ENCODE data around the gene SLC6A18.
"Not testable (repeated sequence)": the region's sequence is repeated elsewhere in the genome, so short reads cannot be mapped to it uniquely, and the experiment has no call there.

SLC6A18 gene

DNA sequence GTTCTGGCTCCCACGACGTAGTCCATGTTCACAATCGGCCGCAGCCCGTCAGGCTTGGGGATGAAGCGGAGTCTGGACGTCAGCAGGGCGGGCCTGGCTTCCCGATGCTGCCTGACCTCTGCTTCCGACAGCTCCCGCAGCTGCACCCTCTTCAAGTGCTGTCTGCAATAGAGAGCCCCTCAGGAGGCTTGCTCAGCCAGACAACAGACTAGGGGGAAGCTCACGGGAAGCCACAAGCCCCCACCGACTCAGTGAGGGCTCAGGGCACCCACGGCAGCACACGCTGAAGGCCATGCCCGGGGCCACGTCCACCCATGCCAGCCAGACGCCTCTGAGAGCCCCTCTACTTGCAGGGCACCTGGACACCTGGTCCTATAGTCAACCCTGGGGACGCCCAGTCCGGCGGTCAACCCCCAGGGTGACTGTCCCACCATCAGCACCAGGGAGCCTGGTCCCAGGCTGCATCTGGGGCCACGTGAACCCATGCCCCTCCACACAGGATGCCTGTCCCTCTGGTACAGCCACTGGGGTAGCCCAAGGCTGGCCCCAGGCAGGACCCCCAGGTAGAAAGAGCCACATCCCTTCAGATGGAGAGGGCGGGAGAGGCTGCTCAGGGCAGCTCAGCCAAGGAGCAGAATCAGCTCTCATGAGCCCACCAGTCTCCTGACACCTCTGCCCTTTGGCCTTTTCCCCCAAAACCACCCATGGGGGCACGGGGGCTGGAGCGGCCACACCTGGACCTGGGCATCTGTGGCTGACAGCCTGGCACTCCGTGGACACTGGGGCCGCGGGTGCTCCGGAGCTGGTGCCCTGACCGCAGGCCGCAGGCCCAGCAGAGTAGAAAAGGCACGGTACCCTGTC lies 55.2 kb downstream of the SLC6A18 start:
- no peak for DNase-seq

DNA sequence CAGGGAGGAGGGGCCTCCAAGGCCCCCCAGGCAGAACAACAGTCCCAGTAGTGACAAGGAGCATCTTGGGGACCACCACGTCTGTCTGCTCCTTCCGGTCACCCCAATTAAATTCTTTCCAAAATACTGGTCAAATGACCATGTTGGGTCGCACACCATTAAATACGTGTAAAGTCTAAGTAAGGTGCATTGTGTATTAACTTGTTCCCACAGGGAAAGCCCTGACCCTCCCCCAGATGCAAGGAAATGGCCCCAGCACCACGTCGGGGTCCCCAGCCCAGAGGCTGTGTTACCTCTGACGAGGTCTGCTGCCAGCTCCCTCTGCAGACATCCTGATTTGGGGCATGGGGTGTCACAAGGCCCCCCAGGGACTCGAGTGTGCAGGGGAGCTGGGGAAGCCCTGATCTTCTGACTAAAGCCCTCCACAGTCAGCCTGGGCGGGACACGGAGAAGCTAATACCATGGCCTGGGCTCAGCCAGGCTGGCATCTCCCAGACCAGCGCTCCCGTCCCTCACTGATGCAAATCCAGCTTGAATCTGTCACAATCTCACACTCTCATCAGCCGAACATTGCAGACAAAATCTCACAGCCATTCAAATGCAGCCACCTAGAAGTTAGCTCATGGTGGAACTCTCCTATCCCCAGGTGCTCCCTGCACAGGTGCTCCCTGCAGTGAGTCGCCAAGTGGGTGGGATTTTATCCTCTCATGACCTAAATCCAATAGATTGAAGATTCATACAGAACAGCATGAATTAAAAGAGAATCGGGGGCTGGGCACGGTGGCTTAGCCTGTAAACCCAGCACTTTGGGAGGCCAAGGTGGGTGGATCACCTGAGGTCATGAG lies 56.1 kb downstream of the SLC6A18 start:
- no peak for DNase-seq

DNA sequence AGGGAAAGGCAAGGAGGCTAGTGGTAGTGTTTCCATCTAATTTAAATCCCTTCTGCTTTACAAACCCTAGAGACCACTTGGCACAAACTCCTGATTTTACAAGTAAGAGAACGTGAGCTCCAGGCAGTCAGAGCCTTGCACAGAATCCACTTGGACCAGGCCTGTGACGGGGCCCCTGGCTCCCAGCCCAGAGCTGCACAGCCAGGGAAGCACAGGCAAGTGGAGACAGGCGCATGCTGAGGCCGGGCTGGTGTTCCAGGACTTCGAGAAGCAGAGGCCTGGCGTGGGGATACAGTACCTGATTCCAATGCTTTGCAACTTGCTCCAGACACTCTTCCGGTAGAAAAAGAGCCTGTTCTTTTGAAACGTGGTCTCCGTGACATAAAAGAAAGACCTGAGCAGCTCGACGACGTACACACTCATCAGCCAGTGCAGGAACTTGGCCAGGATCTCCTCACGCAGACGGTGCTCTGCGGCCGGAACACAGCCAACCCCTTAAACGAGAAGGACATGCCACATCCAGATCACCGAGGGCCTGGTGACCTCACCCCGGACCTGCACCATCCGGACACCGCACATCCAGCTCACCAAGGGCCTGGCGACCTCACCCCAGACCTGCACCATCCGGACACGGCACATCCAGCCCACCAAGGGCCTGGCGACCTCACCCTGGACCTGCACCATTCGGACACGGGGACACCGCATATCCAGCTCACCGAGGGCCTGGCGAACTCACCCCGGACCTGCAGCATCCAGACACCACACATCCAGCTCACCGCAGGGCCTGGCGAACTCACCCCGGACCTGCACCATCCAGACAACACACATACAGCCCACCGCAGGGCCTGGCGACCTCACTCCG lies 57.2 kb downstream of the SLC6A18 start:
- DNase-seq, result no peak

DNA sequence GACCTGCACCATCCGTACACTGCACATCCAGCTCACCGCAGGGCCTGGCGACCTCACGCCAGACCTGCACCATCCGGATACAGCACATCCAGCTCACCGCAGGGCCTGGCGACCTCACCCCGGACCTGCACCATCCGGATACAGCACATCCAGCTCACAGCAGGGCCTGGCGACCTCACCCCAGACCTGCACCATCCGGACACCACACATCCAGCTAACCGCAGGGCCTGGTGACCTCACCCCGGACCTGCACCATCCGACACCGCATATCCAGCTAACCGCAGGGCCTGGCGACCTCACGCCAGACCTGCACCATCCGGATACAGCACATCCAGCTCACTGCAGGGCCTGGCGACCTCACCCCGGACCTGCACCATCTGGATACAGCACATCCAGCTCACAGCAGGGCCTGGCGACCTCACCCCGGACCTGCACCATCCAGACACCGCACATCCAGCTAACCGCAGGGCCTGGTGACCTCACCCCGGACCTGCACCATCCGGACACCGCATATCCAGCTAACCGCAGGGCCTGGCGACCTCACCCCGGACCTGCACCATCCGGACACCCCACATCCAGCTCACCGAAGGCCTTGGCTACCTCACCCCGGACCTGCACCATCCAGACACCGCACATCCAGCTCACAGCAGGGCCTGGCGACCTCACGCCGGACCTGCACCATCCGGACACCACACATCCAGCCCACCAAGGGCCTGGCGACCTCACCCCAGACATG lies 58.0 kb downstream of the SLC6A18 start:
- DNase-seq, result not testable (repeated sequence)

GRCh38 chr5:1283729-1284041 lies 58.5 kb downstream of the SLC6A18 start:
- DNase-seq, result not testable (repeated sequence)

DNA sequence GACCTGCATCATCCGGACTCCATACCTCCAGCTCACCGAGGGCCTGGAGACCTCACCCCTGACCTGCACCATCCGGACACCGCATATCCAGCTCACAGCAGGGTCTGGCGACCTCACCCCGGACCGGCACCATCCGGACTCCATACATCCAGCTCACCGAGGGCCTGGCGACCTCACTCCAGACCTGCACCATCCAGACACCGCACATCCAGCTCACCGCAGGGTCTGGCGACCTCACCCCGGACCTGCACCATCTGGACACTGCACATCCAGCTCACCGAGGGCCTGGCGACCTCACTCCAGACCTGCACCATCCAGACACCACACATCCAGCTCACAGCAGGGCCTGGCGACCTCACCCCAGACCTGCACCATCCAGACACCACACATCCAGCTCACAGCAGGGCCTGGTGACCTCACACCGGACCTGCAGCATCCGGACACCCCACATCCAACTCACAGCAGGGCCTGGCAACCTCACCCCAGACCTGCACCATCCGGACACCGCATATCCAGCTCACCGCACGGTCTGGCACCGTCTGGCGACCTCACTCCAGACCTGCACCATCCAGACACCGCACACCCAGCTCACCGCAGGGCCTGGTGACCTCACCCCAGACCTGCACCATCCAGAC lies 59.3 kb downstream of the SLC6A18 start:
- DNase-seq, result not testable (repeated sequence)

DNA sequence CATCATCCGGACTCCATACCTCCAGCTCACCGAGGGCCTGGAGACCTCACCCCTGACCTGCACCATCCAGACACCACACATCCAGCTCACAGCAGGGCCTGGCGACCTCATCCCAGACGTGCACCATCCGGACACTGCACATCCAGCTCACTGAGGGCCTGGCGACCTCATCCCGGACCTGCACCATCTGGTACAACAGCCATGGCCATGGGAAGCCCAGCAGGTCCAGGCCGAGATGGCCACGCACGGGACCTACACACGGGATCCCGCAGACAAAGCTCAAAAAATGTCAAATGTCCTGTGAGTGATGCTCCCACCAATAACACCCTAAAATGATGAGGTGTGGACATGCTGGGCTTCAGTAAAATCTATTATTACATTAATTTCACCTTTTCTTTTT lies 60.0 kb downstream of the SLC6A18 start:
- DNase-seq, result no peak

GRCh38 chr5:1285883-1286291 lies 60.7 kb downstream of the SLC6A18 start:
- DNase-seq, result no peak

- DNase-seq, result no peak
Measured at GRCh38 chr5:1288439-1289335, 63.5 kb downstream of the SLC6A18 start.

DNA sequence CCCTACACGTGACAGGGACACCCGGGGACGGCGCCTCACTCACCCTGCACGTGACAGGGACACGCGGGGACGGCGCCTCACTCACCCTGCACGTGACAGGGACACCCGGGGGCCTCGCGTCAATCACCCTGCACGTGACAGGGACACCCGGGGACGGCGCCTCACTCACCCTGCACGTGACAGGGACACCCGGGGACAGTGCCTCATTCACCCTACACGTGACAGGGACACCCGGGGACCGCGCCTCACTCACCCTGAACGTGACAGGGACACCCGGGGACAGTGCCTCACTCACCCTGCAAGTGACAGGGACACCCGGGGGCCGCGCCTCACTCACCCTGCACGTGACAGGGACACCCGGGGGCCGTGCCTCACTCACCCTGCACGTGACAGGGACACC lies 64.4 kb downstream of the SLC6A18 start:
- DNase-seq, result not testable (repeated sequence)

- not testable (repeated sequence) for DNase-seq
Measured at GRCh38 chr5:1290956-1291355, 65.8 kb downstream of the SLC6A18 start.

- no peak for DNase-seq
Measured at GRCh38 chr5:1291611-1292080, 66.5 kb downstream of the SLC6A18 start.

- DNase-seq, result no peak
Measured at GRCh38 chr5:1292139-1292538, 67.0 kb downstream of the SLC6A18 start.

GRCh38 chr5:1292846-1293415 lies 67.8 kb downstream of the SLC6A18 start:
- no peak for DNase-seq

DNA sequence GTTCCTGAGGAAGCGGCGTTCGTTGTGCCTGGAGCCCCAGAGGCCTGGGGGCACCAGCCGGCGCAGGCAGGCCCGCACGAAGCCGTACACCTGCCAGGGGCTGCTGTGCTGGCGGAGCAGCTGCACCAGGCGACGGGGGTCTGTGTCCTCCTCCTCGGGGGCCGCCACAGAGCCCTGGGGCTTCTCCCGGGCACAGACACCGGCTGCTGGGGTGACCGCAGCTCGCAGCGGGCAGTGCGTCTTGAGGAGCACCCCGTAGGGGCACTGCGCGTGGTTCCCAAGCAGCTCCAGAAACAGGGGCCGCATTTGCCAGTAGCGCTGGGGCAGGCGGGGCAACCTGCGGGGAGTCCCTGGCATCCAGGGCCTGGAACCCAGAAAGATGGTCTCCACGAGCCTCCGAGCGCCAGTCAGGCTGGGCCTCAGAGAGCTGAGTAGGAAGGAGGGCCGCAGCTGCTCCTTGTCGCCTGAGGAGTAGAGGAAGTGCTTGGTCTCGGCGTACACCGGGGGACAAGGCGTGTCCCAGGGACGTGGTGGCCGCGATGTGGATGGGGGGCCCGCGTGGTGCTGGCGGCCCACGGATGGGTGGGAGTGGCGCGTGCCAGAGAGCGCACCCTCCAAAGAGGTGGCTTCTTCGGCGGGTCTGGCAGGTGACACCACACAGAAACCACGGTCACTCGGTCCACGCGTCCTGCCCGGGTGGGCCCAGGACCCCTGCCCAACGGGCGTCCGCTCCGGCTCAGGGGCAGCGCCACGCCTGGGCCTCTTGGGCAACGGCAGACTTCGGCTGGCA lies 68.4 kb downstream of the SLC6A18 start:
- DNase-seq, result no peak

- no peak for DNase-seq
Measured at GRCh38 chr5:1294206-1294834, 69.1 kb downstream of the SLC6A18 start.

- peak; percentile 65 for DNase-seq
Measured at GRCh38 chr5:1294835-1295649, 69.9 kb downstream of the SLC6A18 start, which contains the start of gene TERT. Gene TERT, minus strand, starts transcription at chr5:1295068. Its CDS starts 79 bp downstream, at chr5:1294989.

GRCh38 chr5:1295650-1296037 lies 70.5 kb downstream of the SLC6A18 start:
- DNase-seq, result no peak

Data from activated effector memory CD4-positive, alpha-beta T cell treated with Interleukin-2 at 50 U/mL for 16 hours (primary cell).